GM23248 (cell line): ENCODE results near the gene LSAMP.

Experiments used
- EZH2 ChIP-seq: fragments of 200-600 bp; sonication (generic); IDR thresholded peaks from 2 replicates; pipeline ENCODE4 v1.6.1; 2018; ENCODE audit warnings: antibody characterized with exemption, mild to moderate bottlenecking; ENCODE audit not compliant: insufficient read depth, poor library complexity, severe bottlenecking
- EZH2phosphoT487 ChIP-seq: fragments of 200-600 bp; sonication (generic); IDR thresholded peaks from 2 replicates; pipeline ENCODE4 v1.6.1; 2018; ENCODE audit warnings: antibody characterized with exemption, moderate library complexity, mild to moderate bottlenecking, low read depth; ENCODE audit not compliant: insufficient read depth

DNA sequence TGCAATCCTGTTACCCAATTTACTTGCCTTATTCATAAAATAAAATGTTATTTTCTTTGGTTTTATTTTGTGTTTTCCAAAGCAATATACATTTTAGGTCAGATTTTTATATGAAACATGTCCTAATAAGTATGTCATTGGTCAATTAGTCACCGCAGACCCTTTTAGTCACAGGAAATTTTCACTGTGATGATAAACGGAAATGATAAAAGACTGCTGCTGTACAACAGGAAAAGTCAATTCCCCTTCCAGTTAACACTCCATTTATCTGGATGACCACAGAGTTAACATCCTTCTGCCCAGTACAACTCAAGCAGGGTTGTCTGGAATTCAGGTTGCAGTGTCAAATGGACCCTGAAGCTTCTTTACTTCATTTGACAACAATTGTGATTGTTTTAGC lies 175.2 kb downstream of the LSAMP start:
- TF ChIP-seq EZH2 (no peak), EZH2phosphoT487 (no peak)
